Mesenteric fat pad (tissue), 1 donor: ENCODE data around the gene ACAP1. TPM values are rescaled to one million over a fixed set of nuclear protein-coding genes. Genes with fewer than 3 reads are reported as not detected.

ENCODE experiments used
- DNase-seq: peaks from one replicate; pipeline ENCODE4 v3.0.0-alpha.2; 2020; ENCODE audit warnings: low spot score
- total RNA-seq: library from RNA; stranded (reverse); fragmentation: NEBNext Ultra II Directional; extraction: Animal tissue kit (Norgen Biotek cat#: 25700); gene quantifications from one replicate; pipeline ENCODE4 v1.2.1, GENCODE V29; 2021
- donor health status: DM: yes; HTN: yes; CAD: no.

ACAP1 gene
- total RNA-seq, 1 donor from 2014 or later = 18.8 TPM

GRCh38 chr17:7384489-7385081 is 48.3 kb downstream of the ACAP1 start:
- no peak for DNase-seq

- no peak for DNase-seq
Observed at GRCh38 chr17:7388856-7389255, 52.5 kb downstream of the ACAP1 start.

GRCh38 chr17:7389924-7390910 is 53.9 kb downstream of the ACAP1 start:
- no peak for DNase-seq

GRCh38 chr17:7391307-7391706 is 55.0 kb downstream of the ACAP1 start:
- DNase-seq = no peak

GRCh38 chr17:7392696-7393612 is 56.6 kb downstream of the ACAP1 start:
- DNase-seq = no peak

GRCh38 chr17:7393613-7394451 is 57.5 kb downstream of the ACAP1 start:
- DNase-seq = no peak

- DNase-seq = peak; percentile 95
Observed at GRCh38 chr17:7394452-7395191, 58.3 kb downstream of the ACAP1 start, which contains the start of gene PLSCR3. Gene PLSCR3, minus strand, starts transcription at chr17:7394525. Its CDS starts 415 bp downstream, at chr17:7394110.

- DNase-seq = no peak
Observed at GRCh38 chr17:7396147-7396546, 59.8 kb downstream of the ACAP1 start.

GRCh38 chr17:7398612-7399011 is 62.3 kb downstream of the ACAP1 start:
- no peak for DNase-seq

Other genes starting within 250 kb of the ACAP1 start
- 3.3 TPM for gene ASGR2, start 221.7 kb upstream of the ACAP1 start, total RNA-seq
- gene ASGR1, start 157.2 kb upstream of the ACAP1 start, total RNA-seq = 2.2 TPM
- 16.0 TPM for gene DLG4, start 116.7 kb upstream of the ACAP1 start, total RNA-seq
- gene ACADVL, start 116.6 kb upstream of the ACAP1 start, total RNA-seq = 1,052 TPM
- 24.7 TPM for gene DVL2, start 102.0 kb upstream of the ACAP1 start, total RNA-seq
- 47.4 TPM for gene PHF23, start 97.1 kb upstream of the ACAP1 start, total RNA-seq
- gene GABARAP, start 94.1 kb upstream of the ACAP1 start, total RNA-seq = 468 TPM
- gene CTDNEP1, start 84.8 kb upstream of the ACAP1 start, total RNA-seq = 120 TPM
- 44.1 TPM for gene ELP5, start 84.3 kb upstream of the ACAP1 start, total RNA-seq
- gene CLDN7, start 74.1 kb upstream of the ACAP1 start, total RNA-seq = 5.6 TPM
- gene SLC2A4, start 54.8 kb upstream of the ACAP1 start, total RNA-seq = 8.1 TPM
- gene YBX2, start 41.9 kb upstream of the ACAP1 start, total RNA-seq = 2.3 TPM
- 503 TPM for gene EIF5A, start 28.9 kb upstream of the ACAP1 start, total RNA-seq
- 51.2 TPM for gene GPS2, start 21.2 kb upstream of the ACAP1 start, total RNA-seq
- 25.4 TPM for gene NEURL4, start 7.2 kb upstream of the ACAP1 start, total RNA-seq
- gene KCTD11, start 15.6 kb downstream of the ACAP1 start, total RNA-seq = 11.9 TPM
- not detected for gene TMEM95, start 18.6 kb downstream of the ACAP1 start, total RNA-seq
- 0.71 TPM for gene TNK1, start 44.6 kb downstream of the ACAP1 start, total RNA-seq
- 42.6 TPM for gene PLSCR3, start 58.0 kb downstream of the ACAP1 start, total RNA-seq
- 68.7 TPM for gene TMEM256, start 67.6 kb downstream of the ACAP1 start, total RNA-seq
- 21.0 TPM for gene NLGN2, start 71.3 kb downstream of the ACAP1 start, total RNA-seq
- gene SPEM1, start 83.8 kb downstream of the ACAP1 start, total RNA-seq = not detected
- not detected for gene SPEM2, start 89.1 kb downstream of the ACAP1 start, total RNA-seq
- gene SPEM3, start 92.3 kb downstream of the ACAP1 start, total RNA-seq = not detected
- 3.2 TPM for gene TMEM102, start 98.9 kb downstream of the ACAP1 start, total RNA-seq
- gene FGF11, start 103.0 kb downstream of the ACAP1 start, total RNA-seq = 2.4 TPM
- gene CHRNB1, start 108.5 kb downstream of the ACAP1 start, total RNA-seq = 6.8 TPM
- gene ZBTB4, start 143.1 kb downstream of the ACAP1 start, total RNA-seq = 72.5 TPM
- gene SLC35G6, start 144.9 kb downstream of the ACAP1 start, total RNA-seq = not detected
- 102 TPM for gene POLR2A, start 147.8 kb downstream of the ACAP1 start, total RNA-seq
- gene TNFSF12, start 212.5 kb downstream of the ACAP1 start, total RNA-seq = 43.0 TPM
- 26.3 TPM for gene TNFSF13, start 222.2 kb downstream of the ACAP1 start, total RNA-seq
- 48.7 TPM for gene SENP3, start 225.4 kb downstream of the ACAP1 start, total RNA-seq
- 286 TPM for gene CD68, start 243.1 kb downstream of the ACAP1 start, total RNA-seq
- gene MPDU1, start 247.3 kb downstream of the ACAP1 start, total RNA-seq = 55.2 TPM